Measurements from ENCODE around the gene STK35. TPM values are rescaled to one million over a fixed set of nuclear protein-coding genes. Genes with fewer than 3 reads are reported as not detected.

The STK35 gene
- total and polyA plus RNA-seq, 2 of the 13 experiments (the other 11 are each of a cell fraction or from before 2014, with no cell fraction given) = 27.4 to 29.8 TPM

GRCh38 chr20:2169456-2170088, 67.9 kb downstream of the STK35 start:
- BruUV-seq (replicated peaks) = no TSS peak
- H4K20me1 ChIP-seq (ENCODE audit: insufficient read depth, low read length) = no peaks in the 10 kb centered on the region
- no peak overlapping the region for H2AFZ ChIP-seq (ENCODE audit: low read length)
- H3K4me2 ChIP-seq (ENCODE audit: low read depth, low read length) = no peak overlapping the region
- in situ Hi-C loops (cut with HindIII; ENCODE audit: extremely low pct_ligation_motif_present, low pct_unique_long_range_greater_than_20kb) (loop anchor here (5.0 to 10.0 kb wide), 3 partner anchors 162 to 405 kb away; no protein-coding TSS in a partner anchor), intact Hi-C loops (cut with micrococcal nuclease; ENCODE audit: unreplicated experiment) (loop anchor here (2.0 kb wide), 1 partner anchor 163 kb away; no protein-coding TSS in a partner anchor)
- no peaks in the 10 kb centered on the region for H3K36me3 ChIP-seq (replicated peaks in 1 of 2; ENCODE audit: control insufficient read depth in 1 of 2, insufficient read depth in 2 of 2, low read length in 2 of 2)
- no peaks in the 10 kb centered on the region for H3K4me1 ChIP-seq (ENCODE audit: insufficient read depth, low read length)
- H3K4me3 ChIP-seq (replicated peaks in 1 of 3; ENCODE audit: insufficient read depth in 1 of 3, low read depth in 2 of 3, low read length in 3 of 3) = no peak overlapping the region
- no peak overlapping the region for H3K27ac ChIP-seq (ENCODE audit: extremely low read length, insufficient read depth, low read length)
- POLR2A ChIA-PET = no interaction called here
- ATAC-seq = no peak
- TF ChIP-seq RBM22 (optimal IDR thresholded peaks at IDR 0.05; ENCODE audit: low read length) (no peak), HMGXB4 (CRISPR knock-in tag; IDR thresholded peaks at IDR 0.05; ENCODE audit: borderline replicate concordance in 1 of 2, low read depth in 1 of 2) (no peak), GZF1 (CRISPR knock-in tag; IDR thresholded peaks at IDR 0.05) (no peak), ZNF879 (CRISPR knock-in tag; IDR thresholded peaks at IDR 0.05) (no peak), MXI1 (IDR thresholded peaks at IDR 0.05; ENCODE audit: borderline replicate concordance, low read depth, low read length) (no peak), ZBTB25 (CRISPR knock-in tag; IDR thresholded peaks at IDR 0.05) (no peak), ZNF33B (CRISPR knock-in tag; IDR thresholded peaks at IDR 0.05) (no peak), CHCHD3 (CRISPR knock-in tag; IDR thresholded peaks at IDR 0.05) (no peak), SMARCE1 (IDR thresholded peaks at IDR 0.05; ENCODE audit: borderline replicate concordance) (no peak)
- TF ChIP-seq, protein P1, sequence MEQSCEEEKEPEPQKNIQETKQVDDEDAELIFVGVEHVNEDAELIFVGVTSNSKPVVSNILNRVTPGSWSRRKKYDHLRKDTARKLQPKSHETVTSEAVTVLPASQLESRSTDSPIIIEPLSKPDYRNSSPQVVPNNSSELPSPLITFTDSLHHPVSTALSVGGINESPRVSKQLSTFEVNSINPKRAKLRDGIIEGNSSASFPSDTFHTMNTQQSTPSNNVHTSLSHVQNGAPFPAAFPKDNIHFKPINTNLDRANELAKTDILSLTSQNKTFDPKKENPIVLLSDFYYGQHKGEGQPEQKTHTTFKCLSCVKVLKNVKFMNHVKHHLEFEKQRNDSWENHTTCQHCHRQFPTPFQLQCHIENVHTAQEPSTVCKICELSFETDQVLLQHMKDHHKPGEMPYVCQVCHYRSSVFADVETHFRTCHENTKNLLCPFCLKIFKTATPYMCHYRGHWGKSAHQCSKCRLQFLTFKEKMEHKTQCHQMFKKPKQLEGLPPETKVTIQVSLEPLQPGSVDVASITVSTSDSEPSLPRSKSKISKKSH (CRISPR knock-in tag; IDR thresholded peaks at IDR 0.05; ENCODE audit: borderline replicate concordance) = no peak
- H3K9ac ChIP-seq (ENCODE audit: insufficient read depth, low read depth, low read length) = no peak overlapping the region
- no peaks in the 10 kb centered on the region for H3K79me2 ChIP-seq (ENCODE audit: insufficient read depth, low read length)
- no peak for FAIRE-seq
- WGBS (ENCODE audit: low lambda C conversion rate) = 30% methylated on average over 11 of the region's 12 CpGs
- DNase-seq (ENCODE audit: low spot score) = no peak
- H3K27me3 ChIP-seq (ENCODE audit: control insufficient read depth in 1 of 2, insufficient read depth in 2 of 2, low read length in 2 of 2) = peaks cover 2 to 28% of the 10 kb centered on the region in 2 experiments; a peak in 3 of 5 replicates
- CTCF ChIA-PET (ENCODE audit: low intra/inter-chr PET ratio, low total read pairs) = interaction anchor here (2.0 kb wide), 1 partner anchor 204 kb away, joined by 6 read pairs; no protein-coding TSS in a partner anchor
- no peaks in the 10 kb centered on the region for H3K9me3 ChIP-seq (ENCODE audit: low read length)

Measured in HepG2 (cell line).